Hepatocyte (in vitro differentiated cells): Measurements from ENCODE around the gene OPTC.

ENCODE experiments used
- EZH2 ChIP-seq: fragments of 200-600 bp; sonication (generic); IDR thresholded peaks from 2 replicates; pipeline ENCODE4 v1.6.1; 2016; ENCODE audit warnings: antibody characterized with exemption, mild to moderate bottlenecking, borderline replicate concordance
- TF ChIP-seq, protein P1 (sequence below): fragments of 200-600 bp; sonication (generic); IDR thresholded peaks from 2 replicates; pipeline ENCODE4 v1.5.1; 2016; ENCODE audit warnings: antibody characterized with exemption, mild to moderate bottlenecking; ENCODE audit not compliant: poor library complexity

DNA sequence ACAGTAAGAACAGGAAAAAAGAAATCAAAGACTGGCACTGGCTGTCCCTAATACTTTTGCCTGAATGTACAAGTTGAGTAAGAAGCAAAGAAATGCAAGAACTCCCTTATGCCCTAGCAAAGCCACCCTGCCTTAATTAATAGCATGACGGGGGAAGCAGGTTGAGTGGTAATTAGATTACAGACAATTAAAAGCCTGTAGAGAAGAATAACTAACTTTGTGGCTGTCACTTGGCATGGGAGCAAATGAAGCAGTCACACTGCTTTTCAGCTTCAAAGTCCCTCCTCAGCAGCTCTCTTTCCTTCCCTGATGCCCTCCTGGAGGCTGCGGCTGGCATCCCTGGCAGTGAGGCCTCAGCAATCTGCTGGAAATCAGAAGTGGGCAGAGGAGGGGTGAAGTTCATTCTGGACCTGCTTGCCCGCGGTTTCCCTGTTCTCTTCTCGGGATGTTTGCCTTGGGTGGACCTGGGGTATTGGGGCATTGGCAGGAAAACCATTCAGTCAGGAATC is 3.4 kb downstream of the OPTC start:
- TF ChIP-seq, protein P1, sequence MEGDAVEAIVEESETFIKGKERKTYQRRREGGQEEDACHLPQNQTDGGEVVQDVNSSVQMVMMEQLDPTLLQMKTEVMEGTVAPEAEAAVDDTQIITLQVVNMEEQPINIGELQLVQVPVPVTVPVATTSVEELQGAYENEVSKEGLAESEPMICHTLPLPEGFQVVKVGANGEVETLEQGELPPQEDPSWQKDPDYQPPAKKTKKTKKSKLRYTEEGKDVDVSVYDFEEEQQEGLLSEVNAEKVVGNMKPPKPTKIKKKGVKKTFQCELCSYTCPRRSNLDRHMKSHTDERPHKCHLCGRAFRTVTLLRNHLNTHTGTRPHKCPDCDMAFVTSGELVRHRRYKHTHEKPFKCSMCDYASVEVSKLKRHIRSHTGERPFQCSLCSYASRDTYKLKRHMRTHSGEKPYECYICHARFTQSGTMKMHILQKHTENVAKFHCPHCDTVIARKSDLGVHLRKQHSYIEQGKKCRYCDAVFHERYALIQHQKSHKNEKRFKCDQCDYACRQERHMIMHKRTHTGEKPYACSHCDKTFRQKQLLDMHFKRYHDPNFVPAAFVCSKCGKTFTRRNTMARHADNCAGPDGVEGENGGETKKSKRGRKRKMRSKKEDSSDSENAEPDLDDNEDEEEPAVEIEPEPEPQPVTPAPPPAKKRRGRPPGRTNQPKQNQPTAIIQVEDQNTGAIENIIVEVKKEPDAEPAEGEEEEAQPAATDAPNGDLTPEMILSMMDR, result no peak
- TF ChIP-seq EZH2, result no peak
